22Rv1 (cell line): ENCODE data around the gene MDFIC.

ENCODE experiments used
- H3K27ac ChIP-seq: fragments of 450-650 bp; 2 replicates; pipeline ENCODE4 v1.5.1; 2017
- ZFX ChIP-seq: fragments of 450-650 bp; IDR thresholded peaks from 2 replicates; pipeline ENCODE4 v1.6.1; 2017; ENCODE audit warnings: antibody characterized with exemption, borderline replicate concordance
- TF ChIP-seq, protein P1 (sequence below): fragments of 450-650 bp; IDR thresholded peaks from 2 replicates; pipeline ENCODE4 v1.5.1; 2017; ENCODE audit warnings: mild to moderate bottlenecking

The MDFIC gene

DNA sequence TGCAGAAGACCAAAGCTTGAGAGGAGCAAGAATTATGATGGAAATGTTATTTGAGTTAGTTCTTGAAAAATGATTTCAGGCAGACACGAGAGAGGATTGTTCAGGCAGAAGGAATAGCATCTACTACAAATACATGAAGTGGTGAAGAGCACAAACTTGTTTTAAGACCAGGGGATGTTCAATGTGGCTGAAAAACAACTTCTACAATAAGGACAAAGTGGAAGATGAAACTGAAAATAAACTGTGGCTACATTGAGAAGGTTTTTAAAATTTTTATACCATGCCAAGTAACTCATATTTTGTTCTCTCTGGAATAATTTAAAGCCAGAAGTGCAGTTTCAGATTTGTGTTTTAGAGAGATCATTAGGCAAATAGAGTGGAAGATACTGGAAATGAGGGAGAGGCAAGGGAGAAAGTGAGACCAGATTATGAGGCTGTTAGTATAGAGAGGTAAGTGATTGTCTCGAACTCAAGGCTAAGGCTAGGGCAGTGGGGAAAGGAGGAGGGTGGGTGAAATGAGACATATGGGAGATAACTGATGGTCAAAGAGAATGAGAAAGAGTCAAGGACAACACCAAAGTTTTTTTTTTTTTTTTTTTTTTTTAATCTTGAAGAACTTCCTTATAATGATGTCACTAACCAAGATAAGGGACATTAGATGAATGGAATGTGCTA lies 115.4 kb downstream of the MDFIC start:
- TF ChIP-seq ZFX, result no peak
- TF ChIP-seq, protein P1, sequence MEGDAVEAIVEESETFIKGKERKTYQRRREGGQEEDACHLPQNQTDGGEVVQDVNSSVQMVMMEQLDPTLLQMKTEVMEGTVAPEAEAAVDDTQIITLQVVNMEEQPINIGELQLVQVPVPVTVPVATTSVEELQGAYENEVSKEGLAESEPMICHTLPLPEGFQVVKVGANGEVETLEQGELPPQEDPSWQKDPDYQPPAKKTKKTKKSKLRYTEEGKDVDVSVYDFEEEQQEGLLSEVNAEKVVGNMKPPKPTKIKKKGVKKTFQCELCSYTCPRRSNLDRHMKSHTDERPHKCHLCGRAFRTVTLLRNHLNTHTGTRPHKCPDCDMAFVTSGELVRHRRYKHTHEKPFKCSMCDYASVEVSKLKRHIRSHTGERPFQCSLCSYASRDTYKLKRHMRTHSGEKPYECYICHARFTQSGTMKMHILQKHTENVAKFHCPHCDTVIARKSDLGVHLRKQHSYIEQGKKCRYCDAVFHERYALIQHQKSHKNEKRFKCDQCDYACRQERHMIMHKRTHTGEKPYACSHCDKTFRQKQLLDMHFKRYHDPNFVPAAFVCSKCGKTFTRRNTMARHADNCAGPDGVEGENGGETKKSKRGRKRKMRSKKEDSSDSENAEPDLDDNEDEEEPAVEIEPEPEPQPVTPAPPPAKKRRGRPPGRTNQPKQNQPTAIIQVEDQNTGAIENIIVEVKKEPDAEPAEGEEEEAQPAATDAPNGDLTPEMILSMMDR, result no peak
- H3K27ac ChIP-seq, result no peak overlapping the region

GRCh38 chr7:115038158-115038557 lies 116.3 kb downstream of the MDFIC start:
- no peak for TF ChIP-seq ZFX
- TF ChIP-seq, protein P1, result no peak
- no peak overlapping the region for H3K27ac ChIP-seq

DNA sequence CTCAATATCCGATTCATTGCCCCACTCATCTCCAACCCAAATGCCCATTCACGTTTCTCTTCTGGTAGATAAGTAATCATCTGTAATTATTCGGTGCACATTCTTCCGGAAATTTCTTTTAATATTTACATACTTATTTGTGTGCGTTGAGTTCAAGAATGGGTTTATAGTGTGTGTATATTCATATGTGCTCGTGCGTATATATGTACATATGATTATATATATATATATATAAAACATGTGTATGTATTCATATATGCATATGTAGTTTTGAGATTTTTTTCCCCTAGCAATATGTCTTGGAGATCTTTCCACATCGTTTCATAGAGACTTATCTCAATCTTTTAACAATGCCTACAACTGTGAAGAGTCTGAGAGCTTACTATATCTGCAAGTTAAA lies 118.2 kb downstream of the MDFIC start:
- no peak for TF ChIP-seq ZFX
- TF ChIP-seq, protein P1, result no peak
- H3K27ac ChIP-seq, result no peak overlapping the region

- H3K27ac ChIP-seq, result no peak overlapping the region
- no peak for TF ChIP-seq ZFX
- TF ChIP-seq, protein P1, result no peak
Observed at GRCh38 chr7:115040495-115040894, 118.6 kb downstream of the MDFIC start.

DNA sequence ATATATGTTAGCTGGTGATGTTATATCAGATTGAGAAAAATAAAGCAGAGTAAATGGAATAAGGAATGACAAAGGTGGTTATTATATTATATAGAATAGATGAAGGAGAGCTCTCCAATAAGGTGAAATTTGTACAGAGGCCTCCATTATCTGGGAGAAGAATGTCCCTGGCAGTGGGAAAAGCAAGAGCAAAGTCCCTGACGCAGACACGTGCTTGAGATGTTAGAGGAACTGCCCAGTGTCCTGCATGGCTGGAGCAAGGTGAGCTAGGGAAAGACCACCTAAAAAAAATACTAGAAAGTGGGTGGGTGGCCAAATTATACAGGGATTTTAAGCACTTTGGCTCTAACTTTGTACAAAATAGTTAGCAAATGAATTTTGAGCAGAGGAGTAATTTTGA lies 120.7 kb downstream of the MDFIC start:
- no peak overlapping the region for H3K27ac ChIP-seq
- TF ChIP-seq, protein P1, result no peak
- TF ChIP-seq ZFX, result no peak

GRCh38 chr7:115043605-115044004 lies 121.7 kb downstream of the MDFIC start:
- H3K27ac ChIP-seq, result no peak overlapping the region
- TF ChIP-seq ZFX, result no peak
- TF ChIP-seq, protein P1, result no peak

GRCh38 chr7:115044224-115044623 lies 122.3 kb downstream of the MDFIC start:
- H3K27ac ChIP-seq, result no peak overlapping the region
- no peak for TF ChIP-seq ZFX
- TF ChIP-seq, protein P1, result no peak
